Measurements from ENCODE around the gene ARMCX1.
"Not testable (repeated sequence)": the region's sequence is repeated elsewhere in the genome, so short reads cannot be mapped to it uniquely, and the experiment has no call there.

The ARMCX1 gene

GRCh38 chrX:101550362-101550750 lies at the start of gene ARMCX1:
ARMCX1 (plus strand) TSS chrX:101550547; CDS start chrX:101552931, 2,384 bp downstream.
- DNase-seq, result peak; percentile 55

DNA sequence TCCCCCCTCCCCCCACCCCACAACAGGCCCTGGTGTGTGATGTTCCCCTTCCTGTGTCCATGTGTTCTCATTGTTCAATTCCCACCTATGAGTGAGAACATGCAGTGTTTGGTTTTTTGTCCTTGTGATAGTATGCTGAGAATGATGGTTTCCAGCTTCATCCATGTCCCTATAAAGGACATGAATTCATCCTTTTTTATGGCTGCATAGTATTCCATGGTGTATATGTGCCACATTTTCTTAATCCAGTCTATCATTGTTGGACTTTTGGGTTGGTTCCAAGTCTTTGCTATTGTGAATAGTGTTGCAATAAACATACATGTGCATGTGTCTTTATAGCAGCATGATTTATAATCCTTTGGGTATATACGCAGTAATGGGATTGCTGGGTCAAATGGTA lies 47.4 kb upstream of the ARMCX1 start:
- DNase-seq, result not testable (repeated sequence)

- no peak for DNase-seq
Measured at GRCh38 chrX:101507372-101507771, 43.0 kb upstream of the ARMCX1 start.

- no peak for DNase-seq
Measured at GRCh38 chrX:101507986-101508385, 42.4 kb upstream of the ARMCX1 start.

DNA sequence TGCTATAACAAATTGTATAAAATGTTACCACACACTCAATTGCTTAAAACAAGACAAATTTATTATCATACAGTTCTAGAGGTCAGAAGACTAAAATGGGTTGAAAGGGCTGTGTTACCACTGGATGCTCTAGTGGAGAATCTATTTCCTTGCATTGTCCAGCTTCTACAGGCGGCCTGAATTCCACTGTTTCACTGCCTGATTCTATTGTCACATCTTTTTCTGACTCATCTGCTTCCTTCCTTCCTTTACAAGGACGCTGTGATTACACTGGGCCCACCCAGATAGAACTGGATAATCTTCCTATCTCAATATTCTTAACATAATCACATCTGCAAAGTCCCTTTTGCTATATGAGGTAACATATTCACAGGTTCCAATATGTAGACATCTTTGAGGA lies 19.4 kb upstream of the ARMCX1 start:
- no peak for DNase-seq

DNA sequence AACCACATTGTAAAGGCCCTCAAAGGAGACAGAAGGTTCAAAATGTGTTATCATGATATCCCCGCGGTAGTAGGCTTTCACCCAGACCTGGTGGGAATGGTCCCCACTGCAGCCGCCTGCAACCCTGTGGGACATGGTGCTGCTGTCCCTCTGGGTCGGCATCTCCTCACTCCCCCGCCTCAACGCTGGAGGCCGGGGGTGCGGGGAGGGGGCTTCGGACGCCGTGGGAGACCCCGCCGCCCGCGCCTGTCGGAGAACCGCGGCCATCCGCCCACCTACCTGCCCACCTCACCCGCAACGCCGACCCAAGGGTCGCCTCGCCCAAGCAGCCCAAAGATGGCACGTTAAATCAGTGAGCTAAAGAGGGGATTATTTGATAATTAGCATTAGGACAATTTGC lies 11.2 kb upstream of the ARMCX1 start:
- DNase-seq, result no peak

- DNase-seq, result no peak
Measured at GRCh38 chrX:101550751-101551379, 518 bp downstream of the ARMCX1 start.

DNA sequence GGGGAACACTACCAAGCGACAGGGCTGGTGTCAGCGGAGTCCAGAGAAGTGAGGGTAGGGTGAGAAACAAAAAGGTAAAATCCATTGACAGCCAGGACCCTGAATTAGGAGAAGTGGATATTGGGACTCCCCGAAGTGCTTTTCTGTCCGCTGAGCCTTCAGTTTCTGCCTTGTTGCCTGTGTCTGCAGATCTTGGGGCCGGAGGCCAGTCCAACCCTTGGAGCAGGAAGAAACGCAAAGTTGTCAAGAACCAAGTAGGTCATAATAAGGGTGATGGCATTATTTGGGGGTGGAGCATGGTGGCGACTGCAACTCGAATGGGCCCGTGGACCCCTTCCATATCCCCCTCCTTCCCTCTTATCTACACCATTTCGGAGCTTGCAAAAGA lies 1.0 kb downstream of the ARMCX1 start:
- no peak for DNase-seq

DNA sequence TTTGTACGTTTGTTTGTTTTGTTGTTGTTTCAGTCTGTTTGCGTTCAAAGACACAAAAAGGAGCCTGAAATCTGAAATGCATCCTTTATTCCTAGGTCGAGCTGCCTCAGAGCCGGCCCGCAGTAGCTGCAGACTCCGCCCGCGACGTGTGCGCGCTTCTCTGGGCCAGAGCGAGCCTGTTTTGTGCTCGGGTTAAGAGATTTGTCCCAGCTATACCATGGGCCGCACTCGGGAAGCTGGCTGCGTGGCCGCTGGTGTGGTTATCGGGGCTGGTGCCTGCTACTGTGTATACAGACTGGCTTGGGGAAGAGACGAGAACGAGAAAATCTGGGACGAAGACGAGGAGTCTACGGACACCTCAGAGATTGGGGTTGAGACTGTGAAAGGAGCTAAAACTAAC lies 2.4 kb downstream of the ARMCX1 start:
- no peak for DNase-seq

- no peak for DNase-seq
Measured at GRCh38 chrX:101564651-101565050, 14.3 kb downstream of the ARMCX1 start.

- DNase-seq, result no peak
Measured at GRCh38 chrX:101595739-101596419, 45.5 kb downstream of the ARMCX1 start.

DNA sequence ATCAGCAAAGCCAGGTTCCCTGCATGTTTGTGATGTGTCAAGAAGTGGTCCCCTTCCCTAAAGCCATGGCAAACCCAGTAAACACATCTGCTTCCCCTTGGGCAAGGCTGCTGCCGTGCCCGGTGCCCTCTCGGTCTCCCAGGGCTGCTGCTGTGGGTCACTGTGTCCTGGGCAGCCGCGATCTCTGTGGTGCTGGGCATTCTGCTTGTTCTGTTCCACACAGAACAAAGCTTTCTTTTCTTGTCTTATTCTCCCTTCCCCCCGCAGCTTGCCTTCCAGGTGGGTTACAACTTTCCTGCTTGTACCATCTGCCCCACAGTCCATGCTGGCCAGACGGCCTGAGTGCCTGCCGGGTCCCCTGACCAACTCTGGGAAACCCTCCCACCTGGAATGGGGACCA lies 49.2 kb downstream of the ARMCX1 start:
- DNase-seq, result not testable (repeated sequence)

DNA sequence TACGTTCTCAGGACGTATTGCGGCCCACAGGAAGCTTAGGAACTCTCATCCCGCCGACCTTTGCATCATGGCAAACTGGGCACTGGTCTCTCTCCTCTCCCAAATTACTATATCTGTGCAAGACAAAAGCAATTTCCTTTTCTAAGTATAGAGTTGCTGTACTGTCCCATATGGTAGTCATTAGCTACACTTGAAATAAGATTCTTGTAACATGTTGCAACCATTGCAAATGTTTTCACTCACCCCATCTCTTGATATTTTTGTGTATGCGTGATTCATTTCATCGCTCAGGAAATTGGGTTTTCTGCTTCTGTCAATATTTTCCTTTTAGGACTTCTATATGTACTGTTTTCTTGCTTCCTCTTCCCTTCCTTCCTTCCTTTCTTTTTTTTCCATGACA lies 51.7 kb downstream of the ARMCX1 start:
- no peak for DNase-seq

Data from CD4-positive, alpha-beta T cell treated with Interleukin-15 for 1 hour (primary cell).